ENCODE measurements around the gene EYA2.

EYA2 gene

DNA sequence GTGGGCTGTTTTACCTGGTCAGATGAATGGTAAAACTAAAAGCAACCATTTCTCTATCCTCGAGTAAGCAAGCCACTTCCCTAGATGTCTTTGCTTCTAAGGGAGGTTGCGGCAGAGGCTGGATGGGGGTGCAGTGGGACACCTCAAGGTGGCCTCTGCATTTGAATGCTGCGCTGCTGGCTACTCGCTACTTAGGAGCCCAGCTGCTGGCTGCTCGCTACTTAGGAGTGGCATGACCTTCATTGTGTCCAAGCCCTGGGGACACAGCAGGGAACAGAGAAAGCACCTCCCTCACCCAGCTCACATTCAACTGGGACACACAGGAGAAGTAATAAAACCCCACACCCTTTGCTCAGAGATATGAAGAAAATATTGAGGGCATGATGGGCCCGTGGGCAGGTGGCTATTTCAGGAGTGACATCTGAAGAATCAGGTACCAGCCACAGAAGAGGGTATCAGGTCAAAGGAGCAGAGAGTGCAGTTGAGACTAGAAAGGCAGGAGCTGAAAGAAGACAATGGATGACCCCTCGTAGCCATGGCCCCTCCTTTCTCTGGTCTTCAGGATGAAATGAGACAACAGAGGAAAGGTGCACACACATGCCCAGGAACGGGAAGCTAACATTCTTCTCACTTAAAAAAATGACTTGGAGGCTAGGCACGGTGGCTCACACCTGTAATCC is 312.5 kb downstream of the EYA2 start:
- peaks cover 0 to 2% of the 10 kb centered on the region in 2 donors for H3K9me3 Mint-ChIP-seq
- no peaks in the 10 kb centered on the region for H3K27me3 Mint-ChIP-seq
- H3K4me1 Mint-ChIP-seq = peaks cover 13 to 20% of the 10 kb centered on the region in 2 donors
- ATAC-seq (replicated peaks) (no peak), DNase-seq (no peak)
- peak overlapping the region; percentile 32 for H3K27ac Mint-ChIP-seq
- no peak overlapping the region for H3K4me3 Mint-ChIP-seq
- H3K36me3 Mint-ChIP-seq = peaks cover 20 to 21% of the 10 kb centered on the region in 2 donors

DNA sequence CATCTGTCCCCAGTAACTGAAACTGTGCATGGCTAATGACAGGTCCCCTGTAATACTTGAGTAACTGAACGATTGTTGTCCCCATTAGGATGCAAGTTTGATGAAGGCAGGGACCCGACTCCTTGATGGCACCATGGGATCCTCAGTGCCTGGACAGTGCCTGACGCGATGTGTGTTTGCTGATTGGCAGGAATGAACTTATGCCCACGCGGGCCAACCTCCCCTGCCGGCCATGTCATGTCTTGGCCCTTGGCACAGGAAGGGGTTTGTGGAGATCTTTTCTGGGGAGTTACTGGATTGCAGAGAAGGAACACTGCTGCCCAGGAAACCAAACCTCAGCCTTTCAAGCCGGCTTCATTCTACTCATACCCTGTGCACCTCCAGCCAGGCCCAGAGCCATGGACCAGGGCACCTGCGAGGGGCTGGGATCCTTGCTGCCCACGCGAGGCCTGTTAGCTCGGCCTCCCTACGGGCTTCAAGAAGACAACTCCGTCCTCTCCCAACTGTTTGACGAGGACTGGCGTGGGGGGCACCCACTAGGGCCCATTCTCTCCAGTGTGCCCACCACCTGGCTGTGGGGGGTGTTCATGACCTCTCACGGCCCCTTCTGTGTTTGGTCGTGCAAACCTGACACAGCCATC is 314.0 kb downstream of the EYA2 start:
- H3K36me3 Mint-ChIP-seq = peaks cover 20 to 21% of the 10 kb centered on the region in 2 donors
- DNase-seq = no peak
- no peaks in the 10 kb centered on the region for H3K27me3 Mint-ChIP-seq
- H3K4me1 Mint-ChIP-seq = peaks cover 13 to 20% of the 10 kb centered on the region in 2 donors
- no peaks in the 10 kb centered on the region for H3K9me3 Mint-ChIP-seq
- peak overlapping the region; percentile 47 for H3K27ac Mint-ChIP-seq
- ATAC-seq (replicated peaks) = no peak
- H3K4me3 Mint-ChIP-seq = no peak overlapping the region

DNA sequence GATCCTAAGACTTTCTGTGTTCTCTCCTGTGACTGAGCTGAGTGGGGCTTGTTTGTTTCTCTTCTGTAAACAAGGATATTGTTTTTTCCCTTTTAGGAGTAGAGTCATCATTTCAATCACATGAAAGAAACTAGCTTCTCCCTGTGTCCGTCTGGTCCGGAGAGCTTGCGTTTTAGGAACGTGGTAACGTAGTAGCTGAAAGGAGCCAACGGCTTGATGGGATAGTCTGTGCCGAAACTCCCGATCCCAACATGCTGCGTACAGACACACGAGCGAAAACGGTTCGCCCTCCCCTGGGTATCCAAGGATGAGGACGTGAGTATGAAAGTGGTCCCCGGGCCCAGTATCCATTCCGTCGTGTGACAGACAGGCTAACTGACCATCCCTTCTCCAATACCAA is 315.3 kb downstream of the EYA2 start:
- Mint-ChIP-seq H3K9me3 (no peaks in the 10 kb centered on the region), H3K36me3 (peaks cover 20 to 24% of the 10 kb centered on the region in 2 donors), H3K4me1 (peaks cover 13 to 20% of the 10 kb centered on the region in 2 donors), H3K27me3 (no peaks in the 10 kb centered on the region), H3K27ac (peak overlapping the region; percentile 25), H3K4me3 (no peak overlapping the region)
- no peak for ATAC-seq (replicated peaks)
- no peak for DNase-seq

DNA sequence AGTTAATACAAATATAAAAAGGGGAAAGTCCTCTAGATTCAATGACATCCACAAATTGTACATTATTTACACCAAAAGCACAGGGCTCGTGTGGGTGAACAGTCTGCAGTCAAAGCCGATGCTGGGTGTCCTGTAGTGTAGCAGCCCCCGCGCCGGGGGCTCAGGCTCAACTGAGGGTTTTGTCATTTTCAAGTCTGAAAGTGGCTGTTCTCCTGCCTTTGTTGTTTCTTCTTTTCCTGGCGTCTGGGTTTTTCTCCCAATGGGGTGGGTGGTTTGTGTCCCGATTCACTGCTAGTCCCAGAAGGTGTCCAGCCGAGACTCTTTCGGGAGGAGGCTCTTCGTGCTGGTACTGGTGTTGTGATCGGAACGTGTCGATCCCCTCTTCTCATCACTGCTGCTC is 315.8 kb downstream of the EYA2 start:
- Mint-ChIP-seq H3K27me3 (no peaks in the 10 kb centered on the region), H3K4me3 (no peak overlapping the region), H3K4me1 (peaks cover 13 to 18% of the 10 kb centered on the region in 2 donors), H3K9me3 (no peaks in the 10 kb centered on the region), H3K27ac (no peak overlapping the region), H3K36me3 (peaks cover 21 to 24% of the 10 kb centered on the region in 2 donors)
- DNase-seq = no peak
- ATAC-seq (replicated peaks) = no peak

GRCh38 chr20:47211036-47211435 is 316.4 kb downstream of the EYA2 start:
- no peaks in the 10 kb centered on the region for H3K27me3 Mint-ChIP-seq
- DNase-seq (no peak), ATAC-seq (replicated peaks) (no peak)
- peaks cover 25 to 29% of the 10 kb centered on the region in 2 donors for H3K36me3 Mint-ChIP-seq
- no peaks in the 10 kb centered on the region for H3K9me3 Mint-ChIP-seq
- peaks cover 11 to 17% of the 10 kb centered on the region in 2 donors for H3K4me1 Mint-ChIP-seq
- no peak overlapping the region for H3K27ac Mint-ChIP-seq
- H3K4me3 Mint-ChIP-seq = no peak overlapping the region

DNA sequence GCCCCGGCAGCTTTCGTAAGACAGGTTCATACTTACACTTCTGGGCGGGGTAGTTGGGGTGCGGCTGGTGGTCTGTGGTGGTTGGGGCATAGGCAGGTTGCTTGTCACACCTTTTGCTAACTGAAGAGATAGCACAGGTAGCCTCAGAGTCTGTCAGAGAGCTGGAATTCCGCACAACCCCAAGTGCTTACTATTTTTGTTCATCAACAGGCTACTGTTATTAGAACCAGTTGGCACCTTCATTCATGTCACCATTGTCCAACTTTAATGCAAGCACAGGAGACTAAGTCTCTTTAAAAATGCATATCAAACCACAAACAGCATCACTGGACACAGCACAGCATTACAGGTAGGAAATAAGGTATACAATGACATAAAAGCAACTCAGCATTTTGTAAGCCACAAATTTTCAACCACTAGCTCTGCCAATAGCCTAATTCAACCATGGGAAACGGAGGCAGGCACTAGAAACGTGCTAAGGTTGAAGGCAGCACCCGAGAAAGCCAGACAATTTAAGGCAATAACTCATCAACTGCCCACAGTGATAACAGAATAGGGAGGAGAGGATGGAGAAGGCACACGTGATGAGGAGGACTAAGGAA is 318.1 kb downstream of the EYA2 start:
- no peaks in the 10 kb centered on the region for H3K27me3 Mint-ChIP-seq
- no peaks in the 10 kb centered on the region for H3K9me3 Mint-ChIP-seq
- DNase-seq = no peak
- peaks cover 21 to 35% of the 10 kb centered on the region in 2 donors for H3K36me3 Mint-ChIP-seq
- no peak for ATAC-seq (replicated peaks)
- H3K4me1 Mint-ChIP-seq = peaks cover 4 to 6% of the 10 kb centered on the region in 2 donors
- no peak overlapping the region for H3K27ac Mint-ChIP-seq
- no peak overlapping the region for H3K4me3 Mint-ChIP-seq

GRCh38 chr20:47213966-47214365 is 319.3 kb downstream of the EYA2 start:
- no peak overlapping the region for H3K4me3 Mint-ChIP-seq
- H3K27me3 Mint-ChIP-seq = no peaks in the 10 kb centered on the region
- H3K9me3 Mint-ChIP-seq = no peaks in the 10 kb centered on the region
- H3K27ac Mint-ChIP-seq = no peak overlapping the region
- DNase-seq = no peak
- ATAC-seq (replicated peaks) = no peak
- H3K36me3 Mint-ChIP-seq = peaks cover 25 to 40% of the 10 kb centered on the region in 2 donors
- H3K4me1 Mint-ChIP-seq = peaks cover 4 to 17% of the 10 kb centered on the region in 2 donors

DNA sequence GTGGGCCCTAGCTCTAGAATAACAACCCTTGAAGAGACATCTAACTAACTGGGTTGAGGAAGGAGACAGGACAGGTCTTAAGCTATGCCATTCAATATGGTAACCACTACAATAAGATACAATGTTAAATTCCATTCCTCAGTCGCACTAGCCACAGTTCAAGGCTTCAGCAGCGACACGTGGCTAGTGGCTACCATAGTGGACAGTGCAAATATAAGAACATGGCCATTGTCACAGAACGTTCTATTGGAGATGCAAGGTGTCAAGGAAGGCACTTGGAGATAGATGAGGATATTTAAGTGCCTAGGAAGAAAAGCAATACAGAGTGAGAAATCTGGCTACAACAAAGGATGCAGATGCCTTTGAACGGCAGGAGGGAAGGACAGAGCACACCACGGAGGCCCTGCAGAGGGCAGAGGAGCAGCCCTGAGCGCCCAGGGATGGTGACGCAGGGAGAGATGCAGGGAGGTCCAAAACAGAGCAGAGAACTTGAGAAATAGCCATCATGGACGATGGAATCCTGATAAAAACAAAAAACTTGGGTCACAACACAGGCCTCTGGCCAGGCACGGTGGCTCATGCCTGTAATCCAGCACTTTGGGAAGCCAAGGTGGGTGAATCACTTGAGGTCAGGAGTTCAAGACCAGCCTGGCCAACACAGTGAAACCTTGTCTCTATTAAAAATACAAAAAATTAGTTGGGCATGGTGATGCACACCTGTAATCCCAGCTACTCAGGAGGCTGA is 321.2 kb downstream of the EYA2 start:
- peak overlapping the region; percentile 59 for H3K27ac Mint-ChIP-seq
- no peak for DNase-seq
- peaks cover 4 to 17% of the 10 kb centered on the region in 2 donors for H3K4me1 Mint-ChIP-seq
- H3K27me3 Mint-ChIP-seq = no peaks in the 10 kb centered on the region
- no peaks in the 10 kb centered on the region for H3K9me3 Mint-ChIP-seq
- H3K4me3 Mint-ChIP-seq = no peak overlapping the region
- peaks cover 25 to 42% of the 10 kb centered on the region in 2 donors for H3K36me3 Mint-ChIP-seq
- no peak for ATAC-seq (replicated peaks)

GRCh38 chr20:47216819-47217410 is 322.3 kb downstream of the EYA2 start:
- ATAC-seq (replicated peaks) (no peak), DNase-seq (no peak)
- Mint-ChIP-seq H3K27me3 (no peaks in the 10 kb centered on the region), H3K36me3 (peaks cover 30 to 50% of the 10 kb centered on the region in 2 donors), H3K4me1 (peaks cover 4 to 23% of the 10 kb centered on the region in 2 donors), H3K27ac (no peak overlapping the region), H3K9me3 (no peaks in the 10 kb centered on the region), H3K4me3 (no peak overlapping the region)

GRCh38 chr20:47217482-47218446 is 323.1 kb downstream of the EYA2 start:
- peaks cover 37 to 58% of the 10 kb centered on the region in 2 donors for H3K36me3 Mint-ChIP-seq

GRCh38 chr20:47220161-47220582 is 325.5 kb downstream of the EYA2 start:
- Mint-ChIP-seq H3K9me3 (no peaks in the 10 kb centered on the region), H3K27me3 (no peaks in the 10 kb centered on the region), H3K36me3 (peaks cover 45 to 66% of the 10 kb centered on the region in 2 donors), H3K4me1 (peaks cover 5 to 29% of the 10 kb centered on the region in 2 donors), H3K27ac (no peak overlapping the region), H3K4me3 (no peak overlapping the region)
- DNase-seq = no peak
- ATAC-seq (replicated peaks) = peak in 1 of 2 donors; percentile 59

More at GRCh38 chr20:47217482-47218446, 323.1 kb downstream of the EYA2 start:
- ATAC-seq (replicated peaks) (no peak), DNase-seq (no peak)
- Mint-ChIP-seq H3K9me3 (no peaks in the 10 kb centered on the region), H3K27me3 (no peaks in the 10 kb centered on the region), H3K4me1 (peaks cover 4 to 23% of the 10 kb centered on the region in 2 donors), H3K4me3 (no peak overlapping the region), H3K27ac (peak overlapping the region; percentile 15)

DNA sequence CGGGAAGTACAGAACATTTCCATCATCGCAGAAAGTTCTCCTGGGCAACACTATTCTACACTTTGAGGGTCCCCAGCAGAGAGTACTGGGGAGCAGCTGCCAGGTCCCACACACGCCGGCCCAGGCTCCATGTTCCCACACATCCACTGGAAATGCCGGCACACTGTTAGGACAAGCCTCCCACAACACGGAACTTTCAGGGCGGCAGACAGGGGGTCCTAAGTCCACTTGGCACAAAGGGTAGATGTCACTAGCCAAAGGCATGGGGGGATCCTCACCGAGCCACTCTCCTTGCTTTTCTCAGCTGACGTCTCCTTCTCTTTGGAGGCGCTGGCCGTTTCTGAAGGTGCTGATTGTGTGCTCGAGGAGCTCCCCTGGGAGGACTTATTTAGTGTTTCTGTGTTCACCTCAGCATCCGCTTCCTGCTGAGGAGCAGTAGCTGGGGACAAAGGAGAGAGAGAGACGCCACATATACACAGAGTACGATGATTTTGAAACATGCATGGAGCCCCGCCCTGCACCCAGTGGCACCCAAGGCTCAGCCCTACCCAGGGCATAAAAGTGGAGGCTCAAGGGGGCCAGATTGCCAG is 326.5 kb downstream of the EYA2 start:
- H3K9me3 Mint-ChIP-seq = no peaks in the 10 kb centered on the region
- DNase-seq = no peak
- peaks cover 40 to 63% of the 10 kb centered on the region in 2 donors for H3K36me3 Mint-ChIP-seq
- H3K4me1 Mint-ChIP-seq = peaks cover 2 to 23% of the 10 kb centered on the region in 2 donors
- peak overlapping the region; percentile 42 for H3K27ac Mint-ChIP-seq
- H3K4me3 Mint-ChIP-seq = no peak overlapping the region
- no peaks in the 10 kb centered on the region for H3K27me3 Mint-ChIP-seq
- peak in 1 of 2 donors; percentile 20 for ATAC-seq (replicated peaks)
